Activated naive CD4-positive, alpha-beta T cell treated with anti-CD3 and anti-CD28 coated beads, Interleukin-2, amount 50 U/mL, for 72 hours (primary cell): ENCODE data around the gene LRP1B. TPM values are rescaled to one million over a fixed set of nuclear protein-coding genes. Genes with fewer than 3 reads are reported as not detected.
"Not testable (repeated sequence)": the region's sequence is repeated elsewhere in the genome, so short reads cannot be mapped to it uniquely, and the experiment has no call there.

Experiments
- ATAC-seq, 2 donors: fragments of 150-1000 bp; cut with Tn5 transposase; 2 replicates each; pipeline ENCODE4 v1.10.0; 2021; ENCODE audit warnings: mild to moderate bottlenecking in 2 of 2, moderate library complexity in 2 of 2
- DNase-seq, 2 donors: peaks; one replicate each; pipeline ENCODE4 v3.0.0; 2021 to 2022; ENCODE audit warnings: low spot score in 2 of 2
- H3K27ac Mint-ChIP-seq, 2 donors: one replicate each; pipeline ENCODE4 v1.8.0; 2022; ENCODE audit warnings: mild to moderate bottlenecking in 2 of 2, mixed read lengths in 2 of 2
- H3K36me3 Mint-ChIP-seq, 2 donors: one replicate each; pipeline ENCODE4 v1.8.0; 2022; ENCODE audit warnings: mixed read lengths in 2 of 2
- H3K9me3 Mint-ChIP-seq, 2 donors: one replicate each; pipeline ENCODE4 v1.8.0; 2022; ENCODE audit warnings: mixed read lengths in 2 of 2
- total RNA-seq, 2 donors: library from RNA; stranded (reverse); gene quantifications; one replicate each; pipeline ENCODE4 v1.2.3, GENCODE V29; 2022

Gene LRP1B
- total RNA-seq, 2 donors from 2014 or later: not detected

DNA sequence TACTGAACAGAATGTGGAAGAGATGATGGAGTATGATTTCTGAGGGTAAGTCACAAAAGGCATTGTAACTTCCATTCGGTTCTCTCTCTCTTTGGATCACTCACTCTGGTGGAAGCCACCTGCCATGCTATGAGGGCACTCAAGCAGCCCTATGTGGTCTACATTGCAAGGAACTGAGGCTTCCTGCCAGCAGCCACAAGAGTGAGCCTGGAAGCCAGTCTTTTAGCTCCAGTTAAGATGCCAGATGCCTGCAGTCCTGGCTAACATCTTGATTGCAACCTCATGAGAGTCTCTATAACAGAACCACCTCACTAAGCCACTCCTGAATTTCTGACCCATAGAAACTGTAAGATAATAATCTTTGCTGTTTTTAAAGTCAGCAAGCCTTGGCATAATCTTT lies 935.7 kb downstream of the LRP1B start:
- ATAC-seq: no peak
- no peak for DNase-seq
- H3K9me3 Mint-ChIP-seq: peaks cover 13 to 26% of the 10 kb centered on the region in 2 donors

GRCh38 chr2:141187075-141187439 lies 943.8 kb downstream of the LRP1B start:
- H3K36me3 Mint-ChIP-seq: no peaks in the 10 kb centered on the region
- H3K27ac Mint-ChIP-seq: no peak overlapping the region
- no peak for ATAC-seq
- H3K9me3 Mint-ChIP-seq: peaks cover 0 to 15% of the 10 kb centered on the region in 2 donors
- no peak for DNase-seq

More for the DNA sequence above, 935.7 kb downstream of the LRP1B start:
- no peaks in the 10 kb centered on the region for H3K36me3 Mint-ChIP-seq
- H3K27ac Mint-ChIP-seq: no peak overlapping the region

- ATAC-seq: no peak
- H3K9me3 Mint-ChIP-seq: peaks cover 0 to 15% of the 10 kb centered on the region in 2 donors
- no peak for DNase-seq
- H3K36me3 Mint-ChIP-seq: no peaks in the 10 kb centered on the region
- no peak overlapping the region for H3K27ac Mint-ChIP-seq
Measured at GRCh38 chr2:141186413-141187074, 944.3 kb downstream of the LRP1B start.

DNA sequence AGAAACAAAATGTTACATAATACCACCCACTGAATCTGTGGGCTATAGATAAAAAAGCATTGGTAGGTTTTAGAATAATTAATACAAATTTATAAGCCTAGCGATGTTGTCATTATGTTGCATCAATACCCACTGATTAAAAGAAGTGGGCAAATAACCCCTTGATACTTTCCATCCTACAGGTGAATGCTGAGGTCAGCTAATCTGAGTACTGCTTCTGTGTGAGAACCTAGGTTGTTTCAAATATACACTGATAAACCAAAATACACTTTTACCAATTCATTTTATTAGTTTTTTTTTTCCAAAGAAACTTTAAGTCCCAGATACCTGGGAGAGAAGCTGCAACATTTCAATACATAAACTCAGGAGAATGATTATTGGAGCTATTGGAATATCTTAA lies 948.6 kb downstream of the LRP1B start:
- DNase-seq (no peak), ATAC-seq (no peak)
- Mint-ChIP-seq H3K9me3 (peaks cover 5 to 14% of the 10 kb centered on the region in 2 donors), H3K27ac (no peak overlapping the region), H3K36me3 (no peaks in the 10 kb centered on the region)

GRCh38 chr2:141169117-141169516 lies 961.7 kb downstream of the LRP1B start:
- ATAC-seq, H3K36me3 Mint-ChIP-seq, H3K27ac Mint-ChIP-seq, DNase-seq: not testable (repeated sequence)
- H3K9me3 Mint-ChIP-seq: peaks cover 13 to 16% of the 10 kb centered on the region in 2 donors

- no peak for DNase-seq
- ATAC-seq: no peak
- no peaks in the 10 kb centered on the region for H3K36me3 Mint-ChIP-seq
- H3K9me3 Mint-ChIP-seq: peaks cover 4 to 10% of the 10 kb centered on the region in 2 donors
- H3K27ac Mint-ChIP-seq: no peak overlapping the region
Measured at GRCh38 chr2:141162314-141162713, 968.5 kb downstream of the LRP1B start.

DNA sequence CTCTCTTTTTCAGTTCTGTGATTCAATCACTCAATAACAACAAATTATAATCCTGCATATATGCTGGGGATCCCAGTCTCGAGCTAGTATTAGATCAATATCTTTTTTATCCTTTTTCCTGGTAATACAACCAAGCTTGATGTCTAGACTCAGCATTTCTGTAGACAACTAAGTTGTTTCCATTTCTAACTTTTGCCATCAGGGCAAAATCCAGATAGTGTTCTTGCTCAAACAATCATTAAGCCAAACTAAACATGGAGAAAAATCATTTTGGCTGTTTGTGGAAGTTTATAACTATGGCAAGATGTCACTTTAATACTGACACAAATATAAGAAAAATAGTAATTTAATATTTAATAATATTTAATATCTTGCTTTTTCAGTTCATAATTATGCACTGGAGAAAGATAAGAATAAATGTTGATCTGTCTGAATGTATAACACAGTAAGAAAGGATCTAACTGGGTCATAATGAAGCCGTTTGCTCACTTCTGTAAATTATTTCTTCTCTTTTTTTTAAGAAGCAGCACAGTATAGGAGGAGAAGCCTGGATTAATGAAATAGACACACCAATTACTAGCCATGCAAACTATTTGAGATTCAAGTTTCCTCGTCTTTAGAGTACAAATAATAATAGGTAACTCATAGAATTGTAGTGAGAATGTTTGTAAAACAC lies 979.1 kb downstream of the LRP1B start:
- DNase-seq (no peak), ATAC-seq (no peak)
- peaks cover 3 to 12% of the 10 kb centered on the region in 2 donors for H3K9me3 Mint-ChIP-seq
- no peak overlapping the region for H3K27ac Mint-ChIP-seq
- H3K36me3 Mint-ChIP-seq: no peaks in the 10 kb centered on the region

GRCh38 chr2:141142025-141142424 lies 988.8 kb downstream of the LRP1B start:
- Mint-ChIP-seq H3K36me3 (no peaks in the 10 kb centered on the region), H3K27ac (no peak overlapping the region), H3K9me3 (peaks cover 7 to 15% of the 10 kb centered on the region in 2 donors)
- DNase-seq (no peak), ATAC-seq (no peak)

DNA sequence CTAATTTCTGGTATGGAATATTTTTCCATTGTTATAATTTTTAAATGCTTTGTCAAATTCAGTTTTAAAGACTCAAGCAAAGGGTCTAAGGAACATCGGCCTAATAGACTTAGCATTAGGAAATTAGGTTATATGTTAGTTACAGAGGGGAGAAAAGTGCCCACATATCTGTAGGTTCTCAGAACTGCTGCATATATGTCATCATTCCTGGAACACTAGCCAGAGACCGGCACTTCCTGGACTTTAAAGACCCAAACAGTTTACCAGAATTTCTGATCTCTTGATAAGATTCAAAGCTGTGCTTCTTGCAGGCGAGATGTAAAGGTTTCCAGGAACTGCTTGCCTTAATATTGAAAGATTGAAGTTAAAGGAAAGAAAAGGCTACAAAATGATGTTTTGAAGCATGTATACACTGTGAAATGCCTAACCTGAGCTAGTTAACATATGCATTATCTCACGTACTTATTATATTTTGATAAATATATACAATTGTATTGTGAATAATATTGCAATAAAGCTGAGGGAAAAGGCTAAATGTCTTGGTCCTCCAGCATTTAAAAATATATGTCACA lies 993.6 kb downstream of the LRP1B start:
- Mint-ChIP-seq H3K36me3 (no peaks in the 10 kb centered on the region), H3K27ac (no peak overlapping the region), H3K9me3 (peaks cover 12% of the 10 kb centered on the region in 2 donors)
- no peak for ATAC-seq
- no peak for DNase-seq

GRCh38 chr2:141133883-141134282 lies 996.9 kb downstream of the LRP1B start:
- Mint-ChIP-seq H3K36me3 (no peaks in the 10 kb centered on the region), H3K27ac (no peak overlapping the region), H3K9me3 (peaks cover 9 to 18% of the 10 kb centered on the region in 2 donors)
- DNase-seq: no peak
- no peak for ATAC-seq

DNA sequence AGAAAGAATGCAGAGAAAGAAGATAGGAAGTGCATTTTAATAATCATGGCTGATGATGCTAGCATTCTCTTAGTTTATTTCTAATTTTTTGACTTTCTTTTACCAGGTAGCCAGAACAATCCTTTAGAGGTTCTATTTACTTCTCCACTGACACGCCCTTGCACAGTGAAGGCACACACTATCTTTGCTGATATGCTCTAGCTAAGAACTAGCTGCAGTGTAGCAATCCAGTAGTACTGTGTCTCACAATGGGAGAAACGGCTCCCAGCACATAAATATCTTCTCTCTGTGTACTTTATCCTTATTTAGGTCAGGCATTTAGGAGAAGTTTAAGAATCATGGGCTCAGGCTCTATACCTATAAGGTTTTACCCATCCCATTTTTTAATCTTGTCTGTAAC lies 1005.4 kb downstream of the LRP1B start:
- DNase-seq: no peak
- H3K36me3 Mint-ChIP-seq: peaks cover 0 to 4% of the 10 kb centered on the region in 2 donors
- peaks cover 13 to 14% of the 10 kb centered on the region in 2 donors for H3K9me3 Mint-ChIP-seq
- H3K27ac Mint-ChIP-seq: no peak overlapping the region
- ATAC-seq: no peak

DNA sequence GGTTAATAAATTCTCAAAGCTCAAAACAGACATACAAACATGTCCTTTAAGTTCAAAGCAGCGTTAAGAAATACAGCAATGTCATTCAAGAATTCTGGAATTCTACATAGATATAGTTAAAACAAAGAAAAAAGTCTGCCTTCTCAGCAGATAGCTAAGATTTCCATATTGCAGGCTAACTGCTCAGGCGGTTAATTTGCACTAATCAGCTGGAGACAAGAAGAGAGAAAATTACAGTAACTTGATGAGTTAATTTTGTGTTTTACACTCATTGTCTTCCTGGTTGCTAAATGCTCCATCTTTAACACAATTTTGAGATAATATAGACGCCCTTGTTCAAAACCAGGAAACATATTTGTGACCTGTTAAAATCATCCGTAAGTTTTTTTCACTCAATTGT lies 1012.0 kb downstream of the LRP1B start:
- no peak for ATAC-seq
- H3K27ac Mint-ChIP-seq: no peak overlapping the region
- no peaks in the 10 kb centered on the region for H3K36me3 Mint-ChIP-seq

DNA sequence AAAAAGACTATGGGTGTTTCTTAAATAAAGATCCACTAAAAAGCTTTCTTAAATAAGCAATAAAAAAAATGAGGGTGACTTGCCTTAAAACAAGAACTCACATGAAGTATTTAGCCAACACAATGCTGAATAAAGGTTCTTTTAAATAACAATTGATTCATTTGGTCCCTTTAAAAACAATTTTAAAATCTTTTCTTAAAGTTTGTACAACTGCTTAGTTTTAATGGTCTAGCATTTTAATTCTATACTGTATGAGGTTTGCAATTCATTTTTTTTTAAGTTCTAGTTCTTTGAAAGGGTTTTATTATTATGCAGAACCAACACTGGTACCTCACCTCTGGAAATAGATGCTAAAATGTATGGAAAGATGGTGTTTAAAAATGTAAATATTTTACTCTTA lies 1017.5 kb downstream of the LRP1B start:
- peaks cover 4 to 8% of the 10 kb centered on the region in 2 donors for H3K9me3 Mint-ChIP-seq
- H3K36me3 Mint-ChIP-seq: no peaks in the 10 kb centered on the region
- ATAC-seq (no peak), DNase-seq (no peak)
- no peak overlapping the region for H3K27ac Mint-ChIP-seq

More for the DNA sequence above, 1012.0 kb downstream of the LRP1B start:
- DNase-seq: no peak
- peaks cover 0 to 4% of the 10 kb centered on the region in 2 donors for H3K9me3 Mint-ChIP-seq

- Mint-ChIP-seq H3K36me3 (no peaks in the 10 kb centered on the region), H3K27ac (no peak overlapping the region), H3K9me3 (peaks cover 4 to 9% of the 10 kb centered on the region in 2 donors)
- ATAC-seq (no peak), DNase-seq (no peak)
Measured at GRCh38 chr2:141109633-141110032, 1021.2 kb downstream of the LRP1B start.

GRCh38 chr2:141105763-141106162 lies 1025.1 kb downstream of the LRP1B start:
- Mint-ChIP-seq H3K9me3 (peaks cover 8 to 12% of the 10 kb centered on the region in 2 donors), H3K27ac (no peak overlapping the region), H3K36me3 (no peaks in the 10 kb centered on the region)
- ATAC-seq (no peak), DNase-seq (no peak)

- no peak for ATAC-seq
- H3K36me3 Mint-ChIP-seq: no peaks in the 10 kb centered on the region
- H3K9me3 Mint-ChIP-seq: peaks cover 9% of the 10 kb centered on the region in 2 donors
- H3K27ac Mint-ChIP-seq: no peak overlapping the region
- DNase-seq: no peak
Measured at GRCh38 chr2:141103216-141103615, 1027.6 kb downstream of the LRP1B start.

- DNase-seq (no peak), ATAC-seq (no peak)
- Mint-ChIP-seq H3K27ac (no peak overlapping the region), H3K36me3 (no peaks in the 10 kb centered on the region), H3K9me3 (peaks cover 3 to 4% of the 10 kb centered on the region in 2 donors)
Measured at GRCh38 chr2:141079231-141079630, 1051.6 kb downstream of the LRP1B start.
